Sigmoid colon (tissue), 4 donors: ENCODE results near the gene ASH1L.

Source experiments
- POLR2AphosphoS5 ChIP-seq, 4 donors: sonication (generic); formaldehyde crosslinking; IDR thresholded peaks; one replicate each; pipeline ENCODE4 v1.6.1; 2017; ENCODE audit warnings: antibody characterized with exemption in 4 of 4
- TF ChIP-seq, protein P1 (sequence below), 4 experiments: fragments of 450-650 bp in 3 of 4; fragments of 200-600 bp in 1 of 4; IDR thresholded peaks; one replicate each; pipeline ENCODE4 v1.5.1; 2016 to 2019; ENCODE audit warnings: antibody characterized with exemption in 4 of 4, mild to moderate bottlenecking in 3 of 4, moderate library complexity in 2 of 4

GRCh38 chr1:155608888-155609225 is 46.3 kb upstream of the ASH1L start:
- TF ChIP-seq POLR2AphosphoS5 (IDR thresholded peaks at IDR 0.05): no peak
- TF ChIP-seq, protein P1, sequence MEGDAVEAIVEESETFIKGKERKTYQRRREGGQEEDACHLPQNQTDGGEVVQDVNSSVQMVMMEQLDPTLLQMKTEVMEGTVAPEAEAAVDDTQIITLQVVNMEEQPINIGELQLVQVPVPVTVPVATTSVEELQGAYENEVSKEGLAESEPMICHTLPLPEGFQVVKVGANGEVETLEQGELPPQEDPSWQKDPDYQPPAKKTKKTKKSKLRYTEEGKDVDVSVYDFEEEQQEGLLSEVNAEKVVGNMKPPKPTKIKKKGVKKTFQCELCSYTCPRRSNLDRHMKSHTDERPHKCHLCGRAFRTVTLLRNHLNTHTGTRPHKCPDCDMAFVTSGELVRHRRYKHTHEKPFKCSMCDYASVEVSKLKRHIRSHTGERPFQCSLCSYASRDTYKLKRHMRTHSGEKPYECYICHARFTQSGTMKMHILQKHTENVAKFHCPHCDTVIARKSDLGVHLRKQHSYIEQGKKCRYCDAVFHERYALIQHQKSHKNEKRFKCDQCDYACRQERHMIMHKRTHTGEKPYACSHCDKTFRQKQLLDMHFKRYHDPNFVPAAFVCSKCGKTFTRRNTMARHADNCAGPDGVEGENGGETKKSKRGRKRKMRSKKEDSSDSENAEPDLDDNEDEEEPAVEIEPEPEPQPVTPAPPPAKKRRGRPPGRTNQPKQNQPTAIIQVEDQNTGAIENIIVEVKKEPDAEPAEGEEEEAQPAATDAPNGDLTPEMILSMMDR (IDR thresholded peaks at IDR 0.05): no peak
